ENCODE data around the gene TDP1. TPM values are rescaled to one million over a fixed set of nuclear protein-coding genes. Genes with fewer than 3 reads are reported as not detected.

The TDP1 gene
- total RNA-seq, 1 donor from 2014 or later: 6.5 TPM

DNA sequence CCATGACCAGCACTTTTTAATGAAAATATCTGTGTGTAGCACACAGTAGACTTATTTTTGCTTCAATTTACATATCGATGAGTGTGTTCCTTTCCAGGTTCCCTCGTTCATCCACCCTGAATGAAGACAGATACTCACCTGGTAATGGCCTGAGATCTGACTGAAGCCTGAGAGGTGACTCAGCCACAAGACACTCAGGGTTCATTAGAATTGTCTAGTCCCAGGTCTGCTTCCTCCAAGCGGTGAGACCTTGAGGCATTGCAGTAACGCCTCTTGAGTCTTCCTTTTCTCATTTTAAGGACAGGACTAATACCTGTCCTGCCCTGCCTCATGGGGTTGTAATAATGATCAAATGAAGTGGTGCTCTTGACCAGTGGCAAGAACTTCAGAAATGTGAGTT lies 94.5 kb downstream of the TDP1 start:
- no peaks in the 10 kb centered on the region for H3K4me1 ChIP-seq
- peaks cover 28% of the 10 kb centered on the region for H3K27me3 ChIP-seq
- no peak overlapping the region for H3K4me3 ChIP-seq
- intact Hi-C loops (cut with DNase I): no loop called here
- H3K27ac ChIP-seq: no peak overlapping the region
- ATAC-seq (no peak), DNase-seq (no peak)
- TF ChIP-seq, protein P1, sequence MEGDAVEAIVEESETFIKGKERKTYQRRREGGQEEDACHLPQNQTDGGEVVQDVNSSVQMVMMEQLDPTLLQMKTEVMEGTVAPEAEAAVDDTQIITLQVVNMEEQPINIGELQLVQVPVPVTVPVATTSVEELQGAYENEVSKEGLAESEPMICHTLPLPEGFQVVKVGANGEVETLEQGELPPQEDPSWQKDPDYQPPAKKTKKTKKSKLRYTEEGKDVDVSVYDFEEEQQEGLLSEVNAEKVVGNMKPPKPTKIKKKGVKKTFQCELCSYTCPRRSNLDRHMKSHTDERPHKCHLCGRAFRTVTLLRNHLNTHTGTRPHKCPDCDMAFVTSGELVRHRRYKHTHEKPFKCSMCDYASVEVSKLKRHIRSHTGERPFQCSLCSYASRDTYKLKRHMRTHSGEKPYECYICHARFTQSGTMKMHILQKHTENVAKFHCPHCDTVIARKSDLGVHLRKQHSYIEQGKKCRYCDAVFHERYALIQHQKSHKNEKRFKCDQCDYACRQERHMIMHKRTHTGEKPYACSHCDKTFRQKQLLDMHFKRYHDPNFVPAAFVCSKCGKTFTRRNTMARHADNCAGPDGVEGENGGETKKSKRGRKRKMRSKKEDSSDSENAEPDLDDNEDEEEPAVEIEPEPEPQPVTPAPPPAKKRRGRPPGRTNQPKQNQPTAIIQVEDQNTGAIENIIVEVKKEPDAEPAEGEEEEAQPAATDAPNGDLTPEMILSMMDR (IDR thresholded peaks at IDR 0.05): no peak
- no peaks in the 10 kb centered on the region for H3K9me3 ChIP-seq
- no peaks in the 10 kb centered on the region for H3K36me3 ChIP-seq

GRCh38 chr14:90053044-90053443 lies 97.3 kb downstream of the TDP1 start:
- no peak overlapping the region for H3K27ac ChIP-seq
- ATAC-seq (no peak), DNase-seq (no peak)
- TF ChIP-seq, protein P1 (IDR thresholded peaks at IDR 0.05): no peak
- H3K27me3 ChIP-seq: peaks cover 55% of the 10 kb centered on the region
- H3K4me3 ChIP-seq: no peak overlapping the region
- intact Hi-C loops (cut with DNase I): no loop called here
- H3K4me1 ChIP-seq: no peaks in the 10 kb centered on the region
- H3K36me3 ChIP-seq: no peaks in the 10 kb centered on the region
- H3K9me3 ChIP-seq: no peaks in the 10 kb centered on the region

- intact Hi-C loops (cut with DNase I): no loop called here
- Histone ChIP-seq H3K4me3 (no peak overlapping the region), H3K4me1 (no peaks in the 10 kb centered on the region), H3K27ac (no peak overlapping the region), H3K9me3 (no peaks in the 10 kb centered on the region), H3K36me3 (no peaks in the 10 kb centered on the region), H3K27me3 (peaks cover 73% of the 10 kb centered on the region)
- DNase-seq (no peak), ATAC-seq (no peak)
- TF ChIP-seq, protein P1 (IDR thresholded peaks at IDR 0.05): no peak
These were observed 99.1 kb downstream of the TDP1 start for GRCh38 chr14:90054803-90055202.

DNA sequence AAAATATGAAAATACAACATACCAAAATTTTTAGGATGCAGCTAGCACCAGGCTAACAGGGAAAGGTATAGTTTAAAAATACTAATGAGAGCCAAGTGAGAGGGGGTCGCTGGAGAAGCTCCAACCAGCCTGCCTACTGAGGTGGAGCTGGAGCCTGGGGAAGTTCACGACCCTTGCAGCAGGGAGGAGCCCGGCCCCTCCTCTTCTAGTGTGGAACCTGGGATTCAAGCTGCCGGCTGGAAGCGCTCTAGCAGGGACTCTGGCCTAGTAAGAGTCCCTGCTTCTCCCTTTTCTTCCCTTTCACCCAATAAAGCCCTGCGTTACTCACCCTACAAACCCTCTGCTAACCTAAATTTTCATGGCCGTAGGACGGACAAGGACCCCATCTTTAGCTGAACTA lies 101.1 kb downstream of the TDP1 start:
- peaks cover 15% of the 10 kb centered on the region for H3K4me1 ChIP-seq
- TF ChIP-seq, protein P1 (IDR thresholded peaks at IDR 0.05): no peak
- DNase-seq (no peak), ATAC-seq (no peak)
- intact Hi-C loops (cut with DNase I): no loop called here
- no peaks in the 10 kb centered on the region for H3K36me3 ChIP-seq
- no peak overlapping the region for H3K4me3 ChIP-seq
- no peak overlapping the region for H3K27ac ChIP-seq
- no peaks in the 10 kb centered on the region for H3K9me3 ChIP-seq
- H3K27me3 ChIP-seq: peaks cover 92% of the 10 kb centered on the region

GRCh38 chr14:90058876-90059458 lies 103.2 kb downstream of the TDP1 start:
- intact Hi-C loops (cut with DNase I): no loop called here
- no peak overlapping the region for H3K4me3 ChIP-seq
- no peak overlapping the region for H3K27ac ChIP-seq
- ATAC-seq (no peak), DNase-seq (no peak)
- H3K4me1 ChIP-seq: peaks cover 27% of the 10 kb centered on the region
- H3K27me3 ChIP-seq: peaks cover 97% of the 10 kb centered on the region
- no peaks in the 10 kb centered on the region for H3K9me3 ChIP-seq
- no peaks in the 10 kb centered on the region for H3K36me3 ChIP-seq
- TF ChIP-seq, protein P1 (IDR thresholded peaks at IDR 0.05): no peak
